Right lobe of liver (tissue), 6 donors: Measurements from ENCODE around the gene SPEM3. TPM values are rescaled to one million over a fixed set of nuclear protein-coding genes. Genes with fewer than 3 reads are reported as not detected.

Experiments
- ATAC-seq, 4 donors: fragments of 200-7000 bp; cut with Tn5 transposase; one replicate each; pipeline ENCODE4 v1.9.1; 2020; ENCODE audit warnings: mild to moderate bottlenecking in 4 of 4, moderate library complexity in 4 of 4
- DNase-seq, 3 donors: peaks; one replicate each; pipeline ENCODE4 v3.0.0-alpha.2; 2020
- H3K27ac ChIP-seq, 3 donors: fragments of 200-600 bp; one replicate each; pipeline ENCODE4 v1.8.0; 2022
- H3K27me3 ChIP-seq, 2 donors: fragments of 200-600 bp; one replicate each; pipeline ENCODE4 v1.8.0; 2022
- H3K36me3 ChIP-seq, 4 donors: fragments of 200-600 bp; sonication (generic) in 1 of 4; one replicate each; pipeline versions ENCODE4 v1.5.1 to v1.8.0; 2017 to 2022; ENCODE audit warnings: control low read depth in 1 of 4
- H3K4me1 ChIP-seq, 4 donors: fragments of 200-600 bp; sonication (generic) in 1 of 4; one replicate each; pipeline versions ENCODE4 v1.5.1 to v1.8.0; 2017 to 2022; ENCODE audit warnings: control low read depth in 1 of 4
- H3K4me3 ChIP-seq, 3 donors: fragments of 200-600 bp; one replicate each; pipeline ENCODE4 v1.8.0; 2022
- H3K9me3 ChIP-seq, 4 donors: fragments of 200-600 bp; sonication (generic) in 1 of 4; one replicate each; pipeline versions ENCODE4 v1.5.1 to v1.8.0; 2017 to 2022; ENCODE audit warnings: control low read depth in 1 of 4
- POLR2A ChIP-seq: fragments of 450-650 bp; IDR thresholded peaks from one replicate; pipeline ENCODE4 v1.6.1; 2017; ENCODE audit warnings: antibody characterized with exemption, mild to moderate bottlenecking
- WGBS: methylation state at CpG from one replicate; pipeline ENCODE4 v1.1.6; 2018; ENCODE audit warnings: low coverage, low lambda C conversion rate; ENCODE audit not compliant: insufficient coverage; ENCODE audit errors: missing lambda C conversion rate; 5-methylcytosine and 5-hydroxymethylcytosine counted together
- intact Hi-C, 2 donors: fragments of 100-400 bp; cut with DNase I; formaldehyde crosslinking; loops; one replicate each; pipeline versions ENCODE4 v1.11.2 to v1.14.1; 2022
- total RNA-seq, 6 experiments: library from RNA; depleted of rRNA in 2 of 6; stranded (reverse); fragments of >200 nt in 2 of 6; fragmentation: NEBNext Ultra II Directional in 3 of 6; extraction: Animal tissue kit (Norgen Biotek cat#: 25700) in 3 of 6; gene quantifications; one replicate each; pipeline versions ENCODE4 v1.1.0 to v1.2.4, GENCODE V29; 2016 to 2023
- TF ChIP-seq, protein P1 (sequence below), 4 donors: fragments of 200-600 bp in 3 of 4; fragments of 450-650 bp in 1 of 4; IDR thresholded peaks; one replicate each; pipeline versions ENCODE4 v1.5.1 to v1.8.0; 2016 to 2022; ENCODE audit warnings: antibody characterized with exemption in 4 of 4, mild to moderate bottlenecking in 2 of 4
- donor health status: DM: no; HTN: yes; CAD: no.
- donor health status: DM: no; HTN: no; CAD: no.
- donor health status: DM: no; HTN: no; CAD: no.
- donor health status: DM: no; HTN: yes; CAD: no.
- donor health status: DM: no; HTN: yes; CAD: no.

SPEM3 gene
- total RNA-seq, 6 experiments from 2014 or later = not detected

DNA sequence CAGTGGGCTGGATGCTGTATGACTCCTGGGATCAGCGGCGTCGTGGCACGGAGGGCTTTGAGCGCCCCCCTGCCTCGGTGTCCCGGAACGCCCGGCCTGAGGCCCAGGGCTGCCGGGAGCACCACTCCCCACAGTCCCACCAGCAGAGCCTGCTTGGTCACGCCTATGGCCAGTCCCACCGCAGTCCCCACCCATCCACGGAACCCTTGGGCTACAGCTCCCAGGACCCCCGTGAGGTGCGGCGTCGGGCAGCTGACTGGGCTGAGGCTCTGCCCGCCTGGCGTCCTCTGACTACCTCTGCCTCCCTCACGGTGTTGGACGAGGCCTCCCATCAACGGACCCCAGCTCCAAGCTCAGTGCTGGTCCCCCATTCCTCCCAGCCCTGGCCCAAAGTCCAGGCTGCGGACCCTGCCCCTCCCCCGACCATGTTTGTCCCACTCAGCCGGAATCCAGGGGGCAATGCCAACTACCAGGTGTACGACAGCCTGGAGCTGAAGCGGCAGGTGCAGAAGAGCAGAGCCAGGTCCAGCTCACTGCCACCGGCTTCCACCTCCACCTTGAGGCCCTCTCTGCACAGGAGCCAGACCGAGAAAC is 1.7 kb upstream of the SPEM3 start:
- no peaks in the 10 kb centered on the region for H3K36me3 ChIP-seq
- no peak overlapping the region for H3K4me3 ChIP-seq
- ATAC-seq (peak in 1 of 4 donors; percentile 7), DNase-seq (no peak)
- H3K27me3 ChIP-seq = no peaks in the 10 kb centered on the region
- H3K9me3 ChIP-seq = no peaks in the 10 kb centered on the region
- no peak overlapping the region for H3K27ac ChIP-seq
- TF ChIP-seq, protein P1, sequence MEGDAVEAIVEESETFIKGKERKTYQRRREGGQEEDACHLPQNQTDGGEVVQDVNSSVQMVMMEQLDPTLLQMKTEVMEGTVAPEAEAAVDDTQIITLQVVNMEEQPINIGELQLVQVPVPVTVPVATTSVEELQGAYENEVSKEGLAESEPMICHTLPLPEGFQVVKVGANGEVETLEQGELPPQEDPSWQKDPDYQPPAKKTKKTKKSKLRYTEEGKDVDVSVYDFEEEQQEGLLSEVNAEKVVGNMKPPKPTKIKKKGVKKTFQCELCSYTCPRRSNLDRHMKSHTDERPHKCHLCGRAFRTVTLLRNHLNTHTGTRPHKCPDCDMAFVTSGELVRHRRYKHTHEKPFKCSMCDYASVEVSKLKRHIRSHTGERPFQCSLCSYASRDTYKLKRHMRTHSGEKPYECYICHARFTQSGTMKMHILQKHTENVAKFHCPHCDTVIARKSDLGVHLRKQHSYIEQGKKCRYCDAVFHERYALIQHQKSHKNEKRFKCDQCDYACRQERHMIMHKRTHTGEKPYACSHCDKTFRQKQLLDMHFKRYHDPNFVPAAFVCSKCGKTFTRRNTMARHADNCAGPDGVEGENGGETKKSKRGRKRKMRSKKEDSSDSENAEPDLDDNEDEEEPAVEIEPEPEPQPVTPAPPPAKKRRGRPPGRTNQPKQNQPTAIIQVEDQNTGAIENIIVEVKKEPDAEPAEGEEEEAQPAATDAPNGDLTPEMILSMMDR (IDR thresholded peaks at IDR 0.05) = no peak
- no peak for TF ChIP-seq POLR2A
- 78% methylated on average over 7 of the region's 29 CpGs for WGBS
- no peaks in the 10 kb centered on the region for H3K4me1 ChIP-seq
- intact Hi-C loops = no loop called here

DNA sequence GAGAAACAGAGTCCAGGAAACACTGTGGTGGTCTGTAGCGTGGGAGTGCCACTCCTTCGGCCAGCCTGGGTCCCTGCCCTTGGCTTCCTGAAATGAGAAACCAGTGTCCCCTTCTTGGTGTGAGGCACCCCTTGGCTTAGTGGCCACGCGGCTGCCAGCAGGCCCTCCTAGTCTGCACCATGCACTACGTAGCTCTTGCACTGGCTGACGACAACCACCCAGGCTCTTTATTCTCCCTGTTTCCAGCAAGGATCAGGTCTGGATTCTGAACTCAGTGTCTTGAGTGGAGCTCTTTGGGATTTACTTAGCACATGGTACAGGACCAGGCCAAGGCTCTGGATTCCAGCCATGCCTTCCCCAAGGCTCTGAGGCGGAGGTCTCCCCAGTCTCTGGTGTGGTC is 1.1 kb upstream of the SPEM3 start:
- no peaks in the 10 kb centered on the region for H3K36me3 ChIP-seq
- no peak overlapping the region for H3K27ac ChIP-seq
- no peak for ATAC-seq
- no peak overlapping the region for H3K4me3 ChIP-seq
- H3K27me3 ChIP-seq = no peaks in the 10 kb centered on the region
- intact Hi-C loops = no loop called here
- TF ChIP-seq, protein P1 (IDR thresholded peaks at IDR 0.05) = no peak
- TF ChIP-seq POLR2A = no peak
- DNase-seq = no peak
- H3K9me3 ChIP-seq = no peaks in the 10 kb centered on the region
- no peaks in the 10 kb centered on the region for H3K4me1 ChIP-seq
- 89% methylated on average over 4 of the region's 7 CpGs for WGBS

DNA sequence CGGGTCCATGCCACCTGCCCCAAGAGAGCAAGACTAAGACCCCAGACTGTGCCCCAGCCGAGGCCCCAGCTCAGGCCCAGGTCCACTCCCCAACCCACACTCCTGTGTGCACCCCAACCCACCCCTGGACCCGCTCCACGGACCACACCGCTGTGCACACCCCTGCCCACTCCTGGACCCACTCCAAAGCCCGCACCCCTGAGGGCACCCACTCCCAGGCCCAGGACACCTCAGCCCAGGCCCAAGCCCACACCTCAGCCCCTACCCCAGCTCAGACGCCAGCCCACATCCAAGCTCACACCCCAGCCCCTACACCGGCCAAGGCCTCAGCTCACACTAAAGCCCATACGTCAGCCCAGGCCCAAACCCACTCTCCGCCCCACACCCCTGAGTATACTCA is 1.1 kb downstream of the SPEM3 start:
- no peak overlapping the region for H3K4me3 ChIP-seq
- H3K9me3 ChIP-seq = no peaks in the 10 kb centered on the region
- 96% methylated on average over 3 of the region's 10 CpGs for whole genome bisulfite sequencing
- H3K27me3 ChIP-seq = no peaks in the 10 kb centered on the region
- H3K4me1 ChIP-seq = peaks cover 0 to under 1% (median 0%) of the 10 kb centered on the region in 4 donors
- intact Hi-C loops = no loop called here
- DNase-seq (no peak), ATAC-seq (no peak)
- no peak for TF ChIP-seq POLR2A
- TF ChIP-seq, protein P1 (IDR thresholded peaks at IDR 0.05) = no peak
- H3K36me3 ChIP-seq = no peaks in the 10 kb centered on the region
- H3K27ac ChIP-seq = no peak overlapping the region

DNA sequence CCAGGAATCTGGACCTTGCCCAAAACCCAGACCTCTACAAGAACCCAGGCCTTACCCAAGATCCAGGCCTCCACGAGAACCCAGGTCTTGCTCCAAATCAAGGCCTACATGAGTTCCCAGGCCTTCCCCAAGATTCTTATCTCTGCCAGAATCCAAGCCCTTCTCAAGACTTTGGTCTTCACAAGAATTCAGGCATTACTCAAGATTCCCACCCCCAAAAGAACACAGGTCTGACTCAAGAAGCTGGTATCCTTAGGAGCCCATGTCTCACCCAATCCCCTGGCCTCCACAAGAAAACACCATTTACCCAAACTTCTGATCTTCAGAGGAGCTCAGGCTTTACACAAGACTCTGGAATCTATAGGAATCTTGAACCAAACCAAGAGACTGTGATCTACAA is 2.6 kb downstream of the SPEM3 start:
- Histone ChIP-seq H3K27me3 (no peaks in the 10 kb centered on the region), H3K4me3 (no peak overlapping the region), H3K9me3 (no peaks in the 10 kb centered on the region), H3K27ac (no peak overlapping the region), H3K36me3 (no peaks in the 10 kb centered on the region), H3K4me1 (peaks cover 0 to 12% (median 4%) of the 10 kb centered on the region in 4 donors)
- ATAC-seq (no peak), DNase-seq (no peak)
- intact Hi-C loops = no loop called here
- TF ChIP-seq, protein P1 (IDR thresholded peaks at IDR 0.05) = no peak
- TF ChIP-seq POLR2A = no peak
- WGBS = 100% methylated on average over 1 of the region's 1 CpG
